Muscle of leg (tissue), 11 donors: Measurements from ENCODE around the gene ACTMAP. TPM values are rescaled to one million over a fixed set of nuclear protein-coding genes. Genes with fewer than 3 reads are reported as not detected.

Source experiments
- DNase-seq: peaks from one replicate; pipeline ENCODE4 v3.0.0; 2013
- H3K27ac ChIP-seq: one replicate; pipeline ENCODE4 v1.5.1; 2013; ENCODE audit warnings: mild to moderate bottlenecking, low read length, control low read depth
- H3K27me3 ChIP-seq: one replicate; pipeline ENCODE4 v1.6.1; 2013; ENCODE audit warnings: low read length; ENCODE audit not compliant: control insufficient read depth, insufficient read depth
- H3K36me3 ChIP-seq: one replicate; pipeline ENCODE4 v1.6.1; 2013; ENCODE audit warnings: low read length; ENCODE audit not compliant: control insufficient read depth, insufficient read depth
- H3K4me1 ChIP-seq: one replicate; pipeline ENCODE4 v1.6.1; 2013; ENCODE audit warnings: low read length; ENCODE audit not compliant: control insufficient read depth, insufficient read depth
- H3K4me3 ChIP-seq: one replicate; pipeline ENCODE4 v1.5.1; 2013; ENCODE audit warnings: low read length, control low read depth
- H3K9me3 ChIP-seq: replicated peaks from 2 replicates; pipeline ENCODE4 v1.6.1; 2013; ENCODE audit warnings: low read depth, low read length; ENCODE audit not compliant: control insufficient read depth
- WGBS: methylation state at CpG from one replicate; pipeline ENCODE4 v1.1.5; 2013; ENCODE audit warnings: missing lambda C conversion rate; ENCODE audit not compliant: insufficient coverage; 5-methylcytosine and 5-hydroxymethylcytosine counted together
- polyA plus RNA-seq, 8 donors: library from polyadenylated mRNA; unstranded; fragments of 120-200 nt; gene quantifications; one replicate each; pipeline versions ENCODE4 v1.2.1 to v1.2.3, GENCODE V29; 2013; ENCODE audit warnings: inconsistent platforms in 1 of 8, low replicate concordance in 1 of 8; ENCODE audit not compliant: insufficient read length in 8 of 8, insufficient read depth in 1 of 8
- total RNA-seq: library from RNA; stranded (reverse); fragments of 120-200 nt; gene quantifications from one replicate; pipeline ENCODE4 v1.2.4, GENCODE V29; 2013

Gene ACTMAP
- total and polyA plus RNA-seq, 9 donors: 1.2 to 13.0 (median 11.0) TPM

GRCh38 chr19:40721936-40722661 lies 28.2 kb downstream of the ACTMAP start:
- Histone ChIP-seq H3K4me3 (no peak overlapping the region), H3K4me1 (peaks cover 33% of the 10 kb centered on the region), H3K36me3 (peaks cover 41% of the 10 kb centered on the region), H3K27ac (no peak overlapping the region), H3K27me3 (no peaks in the 10 kb centered on the region), H3K9me3 (no peaks in the 10 kb centered on the region)
- WGBS: no CpG with 5 or more reads among the region's 9 CpGs
- DNase-seq: no peak

GRCh38 chr19:40721140-40721486 lies 29.2 kb downstream of the ACTMAP start:
- Histone ChIP-seq H3K27me3 (no peaks in the 10 kb centered on the region), H3K4me3 (no peak overlapping the region), H3K27ac (peak overlapping the region; percentile 83), H3K9me3 (no peaks in the 10 kb centered on the region), H3K4me1 (peaks cover 37% of the 10 kb centered on the region), H3K36me3 (peaks cover 33% of the 10 kb centered on the region)
- WGBS: 66% methylated on average over 6 of the region's 6 CpGs
- no peak for DNase-seq

- H3K27ac ChIP-seq: peak overlapping the region; percentile 38
- no CpG with 5 or more reads among the region's 7 CpGs for WGBS
- no peak for DNase-seq
- H3K27me3 ChIP-seq: no peaks in the 10 kb centered on the region
- H3K9me3 ChIP-seq: no peaks in the 10 kb centered on the region
- peaks cover 51% of the 10 kb centered on the region for H3K4me1 ChIP-seq
- peak overlapping the region; percentile 71 for H3K4me3 ChIP-seq
- peaks cover 22% of the 10 kb centered on the region for H3K36me3 ChIP-seq
Measured at GRCh38 chr19:40719414-40719894, 30.8 kb downstream of the ACTMAP start.

GRCh38 chr19:40718774-40719391 lies 31.4 kb downstream of the ACTMAP start:
- Histone ChIP-seq H3K4me1 (peaks cover 57% of the 10 kb centered on the region), H3K27me3 (no peaks in the 10 kb centered on the region), H3K9me3 (no peaks in the 10 kb centered on the region), H3K4me3 (peak overlapping the region; percentile 71), H3K36me3 (peaks cover 16% of the 10 kb centered on the region), H3K27ac (peak overlapping the region; percentile 100)
- DNase-seq: peak; percentile 53
- WGBS: 11% methylated on average over 14 of the region's 16 CpGs

GRCh38 chr19:40717880-40718773 lies 32.1 kb downstream of the ACTMAP start:
- Histone ChIP-seq H3K4me3 (peak overlapping the region; percentile 71), H3K27me3 (no peaks in the 10 kb centered on the region), H3K27ac (peak overlapping the region; percentile 100), H3K36me3 (peaks cover 9% of the 10 kb centered on the region), H3K4me1 (peaks cover 58% of the 10 kb centered on the region), H3K9me3 (no peaks in the 10 kb centered on the region)
- 37% methylated on average over 9 of the region's 20 CpGs for WGBS
- no peak for DNase-seq

- DNase-seq: peak; percentile 46
- peaks cover 58% of the 10 kb centered on the region for H3K4me1 ChIP-seq
- H3K9me3 ChIP-seq: no peaks in the 10 kb centered on the region
- peak overlapping the region; percentile 100 for H3K27ac ChIP-seq
- peaks cover 10% of the 10 kb centered on the region for H3K36me3 ChIP-seq
- H3K4me3 ChIP-seq: peak overlapping the region; percentile 71
- H3K27me3 ChIP-seq: no peaks in the 10 kb centered on the region
- 0% methylated on average over 19 of the region's 20 CpGs for WGBS
Measured at GRCh38 chr19:40717325-40717879, 32.9 kb downstream of the ACTMAP start.

- peak within 1 kb of the TSS; percentile 71 for H3K4me3 ChIP-seq
- H3K36me3 ChIP-seq: peaks cover 8% of the 10 kb centered on the region
- H3K4me1 ChIP-seq: peaks cover 58% of the 10 kb centered on the region
- H3K9me3 ChIP-seq: no peaks in the 10 kb centered on the region
- peak; percentile 100 for DNase-seq
- under 1% methylated on average over 62 of the region's 76 CpGs for WGBS
- peak within 1 kb of the TSS; percentile 100 for H3K27ac ChIP-seq
- H3K27me3 ChIP-seq: no peaks in the 10 kb centered on the region
Measured at GRCh38 chr19:40716482-40717324, 33.6 kb downstream of the ACTMAP start, which contains the start of the genes COQ8B and ITPKC. COQ8B (minus strand) TSS chr19:40716886; CDS start chr19:40714632, 2,254 bp downstream. ITPKC (plus strand) TSS chr19:40717112; CDS start chr19:40717136, 24 bp downstream.

GRCh38 chr19:40716031-40716481 lies 34.2 kb downstream of the ACTMAP start:
- no peak for DNase-seq
- Histone ChIP-seq H3K4me3 (peak overlapping the region; percentile 71), H3K9me3 (no peaks in the 10 kb centered on the region), H3K4me1 (peaks cover 58% of the 10 kb centered on the region), H3K27ac (peak overlapping the region; percentile 100), H3K36me3 (peaks cover 13% of the 10 kb centered on the region), H3K27me3 (no peaks in the 10 kb centered on the region)
- 7% methylated on average over 5 of the region's 8 CpGs for WGBS
